ENCODE results near the gene PAK2. TPM values are rescaled to one million over a fixed set of nuclear protein-coding genes. Genes with fewer than 3 reads are reported as not detected.

PAK2 gene
- total and polyA plus RNA-seq, 9 of the 15 experiments (the other 6 are each of a cell fraction or from before 2014, with no cell fraction given) = 13.2 to 72.4 (median 35.7) TPM

GRCh38 chr3:196756732-196757131 is 17.1 kb downstream of the PAK2 start:
- Histone ChIP-seq H3K27ac (ENCODE audit: extremely low read depth, low read depth, low read length) (no peak overlapping the region), H4K20me1 (replicated peaks; ENCODE audit: control insufficient read depth, insufficient read depth, low read length) (no peaks in the 10 kb centered on the region), H3K36me3 (ENCODE audit: control insufficient read depth, insufficient read depth, low read length) (peaks cover 46% of the 10 kb centered on the region), H3K4me3 (no peak overlapping the region), H3K9me1 (ENCODE audit: control insufficient read depth, insufficient read depth, low read length) (no peaks in the 10 kb centered on the region), H3K27me3 (ENCODE audit: control insufficient read depth in 2 of 2, insufficient read depth in 2 of 2, low read length in 2 of 2) (no peaks in the 10 kb centered on the region), H3K79me2 (ENCODE audit: control insufficient read depth, insufficient read depth, low read length) (peaks cover 86% of the 10 kb centered on the region), H3K4me2 (ENCODE audit: insufficient read depth, low read length) (no peak overlapping the region), H3K9me3 (replicated peaks; ENCODE audit: control insufficient read depth, insufficient read depth, low read depth, low read length) (peaks cover 21% of the 10 kb centered on the region), H3K9ac (ENCODE audit: insufficient read depth in 1 of 2, low read depth in 2 of 2, low read length in 2 of 2) (no peak overlapping the region), H2AFZ (ENCODE audit: low read depth, low read length) (no peak overlapping the region), H3K4me1 (replicated peaks in 1 of 2; ENCODE audit: control insufficient read depth in 2 of 2, insufficient read depth in 2 of 2, low read length in 2 of 2) (peaks cover 4 to 6% of the 10 kb centered on the region in 2 experiments; a peak in 4 of 5 replicates)
- in situ Hi-C loops (cut with MboI) (no loop called here), intact Hi-C loops (cut with micrococcal nuclease) (no loop called here)
- ChIA-PET POLR2A (no interaction called here), CTCF (ENCODE audit: low intra/inter-chr PET ratio) (no interaction called here)
- no TSS peak for BruUV-seq (replicated peaks)
- WGBS (ENCODE audit: insufficient coverage, low coverage, missing lambda C conversion rate) = 76% methylated on average over 4 of the region's 4 CpGs
- DNase-seq (ENCODE audit: extremely low read depth in 1 of 4, low spot score in 3 of 4) (no peak), FAIRE-seq (no peak), ATAC-seq (no peak)
- no peak for TF ChIP-seq ZNF140 (CRISPR knock-in tag; IDR thresholded peaks at IDR 0.05)
- peak; percentile 90 for TF ChIP-seq XRCC3 (IDR thresholded peaks at IDR 0.05)
- peak; percentile 92; the same call in 1 of the 2 replicates for TF ChIP-seq CBX5 (IDR thresholded peaks at IDR 0.05; ENCODE audit: borderline replicate concordance, low read depth)
- no peak for TF ChIP-seq CEBPG (CRISPR knock-in tag; IDR thresholded peaks at IDR 0.05)
- no peak for TF ChIP-seq CEBPG (tag; conservative IDR thresholded peaks at IDR 0.05 in 1 of 2, IDR thresholded peaks at IDR 0.05 in 1 of 2)
- peak; percentile 94 for TF ChIP-seq TRIM28 (IDR thresholded peaks at IDR 0.05)
- TF ChIP-seq ID3 (CRISPR knock-in tag; IDR thresholded peaks at IDR 0.05) = no peak
- no peak for TF ChIP-seq ID3 (tag; IDR thresholded peaks at IDR 0.05)
- no peak for TF ChIP-seq NBN (IDR thresholded peaks at IDR 0.05; ENCODE audit: low read depth)
- peak in 1 of 2 experiments; percentile 99; a peak in 2 of 3 replicates for TF ChIP-seq CBX3 (IDR thresholded peaks at IDR 0.05; ENCODE audit: borderline replicate concordance in 1 of 2, low read length in 2 of 2)
- TF ChIP-seq ZNF316 (IDR thresholded peaks at IDR 0.05) = 0 out of 2 replicates have a peak, but pooled peaks have one; percentile 5
- no peak for TF ChIP-seq FOXA3 (CRISPR knock-in tag; conservative IDR thresholded peaks at IDR 0.05 in 1 of 2, IDR thresholded peaks at IDR 0.05 in 1 of 2)
- no peak for TF ChIP-seq ZNF407 (IDR thresholded peaks at IDR 0.05; ENCODE audit: low read depth)
- no peak for TF ChIP-seq HCFC1 (IDR thresholded peaks at IDR 0.05; ENCODE audit: low read depth, low read length)
- TF ChIP-seq TRIM24 (IDR thresholded peaks at IDR 0.05) = peak in 1 of 2 experiments; percentile 64; a peak in 2 of 4 replicates
